HG02763 (cell line): Measurements from ENCODE around the gene UBE2E2.
A peak's percentile ranks its signal among the peaks of the same experiment; 100 is the strongest.

Experiments
- ATAC-seq: cut with Tn5 transposase; IDR thresholded peaks from one replicate; pipeline ENCODE4 v1.9.1; 2021; ENCODE audit warnings: mild to moderate bottlenecking, moderate library complexity; ENCODE audit not compliant: unreplicated experiment

The UBE2E2 gene

DNA sequence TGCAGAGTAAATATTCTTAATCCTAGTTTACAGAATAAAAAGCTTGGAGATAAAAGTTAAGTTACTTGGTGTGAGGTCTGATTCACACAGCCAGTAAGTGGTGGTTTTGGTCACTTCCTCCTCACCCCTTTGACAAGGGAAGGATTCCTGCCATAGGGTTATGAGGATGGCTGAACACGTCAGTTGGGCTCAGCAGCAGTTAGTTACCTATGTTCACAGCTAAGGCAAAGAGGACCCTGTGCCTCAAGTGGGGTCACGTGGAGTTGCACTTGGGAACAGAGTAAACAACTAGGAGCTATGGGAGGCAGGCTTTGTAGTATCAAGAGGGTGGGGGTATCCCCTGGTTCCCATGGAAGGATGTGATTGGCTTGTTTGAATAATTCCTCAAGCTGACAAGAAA, 232.2 kb downstream of the UBE2E2 start:
- ATAC-seq, result no peak

DNA sequence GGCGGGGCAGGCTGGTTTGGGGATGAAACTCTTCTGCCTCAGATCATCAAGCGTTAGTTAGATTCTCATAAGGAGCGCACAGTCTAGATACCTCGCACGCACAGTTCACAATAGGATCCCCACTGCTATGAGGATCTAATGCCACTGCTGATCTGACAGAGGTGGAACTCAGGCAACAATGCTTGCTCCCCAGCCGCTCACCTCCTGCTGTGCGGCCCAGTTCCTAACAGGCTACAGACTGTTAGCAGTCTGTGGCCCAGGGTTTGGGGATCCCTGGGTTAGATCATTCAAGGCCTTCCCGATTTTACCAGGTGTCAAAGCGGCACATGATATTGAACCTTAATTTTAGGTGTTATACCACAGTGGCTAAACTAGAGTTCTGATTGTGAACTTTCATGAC, 232.8 kb downstream of the UBE2E2 start:
- ATAC-seq, result no peak

DNA sequence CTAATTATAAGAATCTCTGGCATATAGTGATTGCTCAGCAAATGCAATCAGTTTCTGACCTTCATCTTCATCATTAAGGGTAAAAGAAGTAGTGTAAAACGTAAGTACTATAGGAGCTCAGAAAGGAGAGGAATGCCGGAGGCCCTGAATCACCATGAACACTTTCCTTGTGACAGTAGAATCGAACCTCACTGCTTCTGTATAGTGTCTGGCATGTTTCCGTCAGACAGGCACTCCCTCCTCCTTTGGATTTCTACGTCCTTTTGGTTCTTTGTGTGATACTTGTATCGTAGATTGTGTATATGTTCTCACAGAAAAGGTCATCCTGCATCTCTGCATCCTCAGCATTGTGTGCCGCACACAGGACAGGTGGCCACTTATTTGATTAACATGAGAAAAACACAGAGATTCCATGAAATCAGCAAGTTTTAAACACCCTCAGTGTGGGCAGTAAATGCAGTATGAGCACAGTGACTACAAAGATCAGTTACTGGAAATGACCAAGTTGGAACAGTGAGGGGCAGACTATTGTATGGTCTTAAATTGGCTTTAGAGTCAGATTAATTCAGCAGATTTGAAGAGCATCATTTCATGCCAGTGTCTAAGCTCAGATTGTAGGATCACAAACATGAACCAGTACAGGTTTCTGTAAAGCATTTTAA, 234.5 kb downstream of the UBE2E2 start:
- ATAC-seq, result no peak

DNA sequence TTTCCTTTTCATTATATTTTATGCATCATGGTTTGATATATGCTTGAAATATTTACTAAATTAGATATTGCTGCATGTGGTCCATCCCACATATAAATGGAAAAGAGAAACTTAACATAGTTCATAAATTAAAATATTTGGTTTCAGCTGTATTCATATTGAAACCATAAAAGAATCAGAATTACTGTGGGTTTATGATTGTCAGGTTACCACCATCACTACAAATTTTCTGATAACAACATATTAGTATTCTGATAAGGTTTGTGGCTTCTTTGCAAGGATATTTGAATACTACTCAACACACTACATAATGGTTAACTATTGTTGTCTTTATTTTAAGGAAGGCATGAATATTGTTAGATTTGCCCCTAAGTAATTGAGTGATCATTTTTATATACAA, 235.5 kb downstream of the UBE2E2 start:
- ATAC-seq, result no peak

DNA sequence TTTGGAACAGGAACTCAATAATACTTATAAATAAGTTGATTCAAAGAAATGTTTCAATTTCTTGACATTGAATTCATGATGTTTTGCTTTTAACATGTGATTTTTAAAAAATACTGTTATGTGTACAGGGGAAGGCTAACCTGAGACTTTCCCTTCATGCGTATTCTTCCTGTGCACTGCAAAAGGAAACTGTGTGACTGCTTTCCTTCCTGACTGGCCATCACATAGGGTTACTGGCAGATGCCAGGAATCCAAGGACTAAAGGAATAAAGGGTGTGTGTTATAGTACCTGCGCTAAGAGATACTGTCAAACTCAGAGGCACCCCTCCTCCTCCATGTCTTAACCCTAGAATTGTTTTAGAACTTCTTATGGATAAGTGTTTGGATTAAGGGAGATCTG, 236.0 kb downstream of the UBE2E2 start:
- no peak for ATAC-seq

DNA sequence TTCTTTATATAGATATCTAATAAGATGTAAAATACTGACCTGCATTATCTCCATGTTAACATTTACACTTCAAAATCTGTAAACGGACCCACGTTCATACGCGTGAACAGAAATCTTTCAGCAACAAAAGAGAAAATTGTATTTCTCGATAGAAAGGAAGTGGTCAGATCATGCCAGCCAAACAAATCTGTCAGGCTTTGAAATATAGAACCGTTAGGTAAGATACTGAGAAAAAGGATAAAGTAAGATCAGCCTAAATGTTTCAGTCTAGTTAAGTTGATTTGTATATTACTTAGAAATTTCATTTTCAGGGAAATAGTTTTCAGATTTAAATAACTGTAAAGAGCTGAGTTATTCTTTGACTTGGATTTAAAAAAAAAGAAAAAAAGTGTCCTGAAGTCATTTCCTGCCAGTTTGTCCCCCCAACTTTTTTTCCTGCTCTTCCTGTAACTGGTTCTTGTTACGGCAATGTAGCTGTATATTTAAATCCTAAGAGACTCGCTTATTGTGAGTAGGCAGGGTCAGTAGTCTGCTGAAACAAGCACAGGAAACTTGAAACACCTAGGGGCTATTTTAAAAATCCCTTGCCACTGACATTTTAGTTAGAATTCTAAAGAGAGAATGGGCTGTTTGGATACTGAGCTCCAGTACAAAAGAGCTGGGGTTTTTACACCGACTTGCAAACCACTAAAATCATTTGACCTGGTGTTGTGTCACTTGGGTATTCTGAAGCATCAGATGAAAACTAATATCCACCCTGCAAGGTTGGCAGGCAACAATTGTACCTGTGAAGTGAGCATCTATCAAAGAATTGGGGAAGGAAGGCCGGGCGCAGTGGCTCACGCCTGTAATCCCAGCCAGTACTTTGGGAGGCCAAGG, 237.5 kb downstream of the UBE2E2 start:
- no peak for ATAC-seq

DNA sequence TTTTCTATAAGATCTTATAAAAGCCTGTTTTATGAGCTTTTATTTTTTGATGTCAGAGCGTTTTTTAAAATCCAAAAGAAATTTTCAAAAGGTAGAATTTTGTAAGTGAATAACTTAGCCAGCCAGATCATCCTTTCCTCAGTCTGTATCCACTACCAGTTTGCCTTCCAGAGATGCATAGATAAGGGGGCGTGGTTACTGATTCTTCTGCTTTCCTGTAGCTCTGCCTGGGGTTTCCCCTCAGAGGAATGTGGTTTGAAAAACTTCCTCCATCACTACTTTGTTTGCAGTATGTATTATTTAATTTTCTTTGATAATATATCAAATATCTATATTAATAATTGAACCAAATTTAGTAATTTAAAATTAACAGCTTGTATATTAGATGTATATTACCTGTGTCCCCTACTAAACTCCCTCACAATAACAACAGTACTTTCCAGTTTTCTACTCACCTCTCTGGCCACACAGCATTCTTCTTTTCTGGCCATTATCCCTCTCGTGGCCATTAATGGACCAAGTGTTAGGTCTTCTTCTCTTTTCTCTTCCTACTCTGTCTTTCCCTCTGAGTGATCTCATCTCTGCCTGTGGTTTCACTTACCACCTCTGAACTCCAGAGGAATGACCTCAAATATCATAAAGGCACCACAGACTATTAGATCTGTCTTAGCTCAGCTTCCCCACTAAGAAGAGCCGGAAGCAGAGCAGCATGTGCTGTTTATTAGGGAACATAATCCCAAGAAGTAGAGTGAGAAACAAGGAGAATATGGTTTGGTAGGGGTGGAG, 239.7 kb downstream of the UBE2E2 start:
- ATAC-seq, result peak; percentile 66

DNA sequence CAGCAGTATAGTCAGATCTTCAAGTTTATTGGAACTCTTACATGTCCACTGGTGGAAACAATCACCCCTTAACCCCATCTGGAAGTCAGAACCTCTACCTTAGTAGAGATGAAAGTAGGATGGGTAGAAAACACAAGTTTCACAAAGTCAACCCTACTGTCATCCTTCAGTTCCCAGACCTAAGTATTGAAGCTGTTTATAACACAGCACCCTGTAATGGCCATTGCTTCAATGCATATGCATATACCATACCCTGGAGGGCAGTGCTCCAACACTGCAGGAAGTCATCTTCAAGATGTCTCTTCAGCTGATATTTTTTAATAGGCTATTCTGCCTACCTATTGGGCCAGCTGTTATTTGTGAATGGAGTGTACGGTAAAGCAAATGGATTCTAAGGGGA, 241.3 kb downstream of the UBE2E2 start:
- ATAC-seq, result no peak

DNA sequence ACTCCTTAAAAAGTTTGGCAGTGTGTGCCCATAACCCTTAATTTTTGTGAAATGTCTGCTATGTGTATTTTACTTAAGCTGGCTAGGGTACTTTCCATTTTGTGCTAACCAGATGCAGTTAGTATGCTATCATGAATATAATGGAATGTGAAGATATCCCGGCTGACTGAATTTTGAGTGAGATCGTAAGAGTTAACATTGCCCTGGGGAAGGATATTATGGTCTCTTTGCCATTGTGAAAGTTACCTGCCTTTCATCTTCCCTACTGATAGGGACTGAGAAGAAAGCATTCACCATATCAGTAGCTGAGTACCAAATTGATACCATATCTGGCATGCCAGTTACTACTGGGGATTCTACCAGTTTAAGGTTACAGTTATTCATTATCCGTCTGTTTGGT, 243.2 kb downstream of the UBE2E2 start:
- no peak for ATAC-seq

DNA sequence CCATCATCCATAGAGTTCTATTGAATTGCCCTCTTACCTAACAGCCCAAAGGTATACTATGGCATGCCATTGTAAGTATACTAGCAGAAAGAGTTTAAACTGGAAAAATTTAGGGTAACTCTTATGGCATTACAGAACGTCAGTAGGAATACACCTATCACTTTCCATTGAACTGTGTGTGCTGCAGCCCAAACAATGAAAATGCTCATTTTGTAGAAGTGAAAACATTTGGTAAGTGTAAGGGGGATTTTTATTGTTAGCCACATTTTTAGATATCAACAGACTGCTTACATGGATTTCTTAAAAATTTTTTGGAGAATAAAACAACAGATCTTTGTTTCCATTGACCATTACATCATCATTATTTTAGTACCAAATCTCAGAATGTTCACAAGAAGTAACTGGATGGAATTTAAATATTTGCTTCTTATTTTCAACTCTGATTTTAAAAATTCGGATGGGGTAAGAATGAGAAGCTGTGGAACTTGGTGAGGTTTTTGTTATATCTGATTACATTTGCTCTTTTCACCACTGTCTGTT, 245.9 kb downstream of the UBE2E2 start:
- ATAC-seq, result no peak

DNA sequence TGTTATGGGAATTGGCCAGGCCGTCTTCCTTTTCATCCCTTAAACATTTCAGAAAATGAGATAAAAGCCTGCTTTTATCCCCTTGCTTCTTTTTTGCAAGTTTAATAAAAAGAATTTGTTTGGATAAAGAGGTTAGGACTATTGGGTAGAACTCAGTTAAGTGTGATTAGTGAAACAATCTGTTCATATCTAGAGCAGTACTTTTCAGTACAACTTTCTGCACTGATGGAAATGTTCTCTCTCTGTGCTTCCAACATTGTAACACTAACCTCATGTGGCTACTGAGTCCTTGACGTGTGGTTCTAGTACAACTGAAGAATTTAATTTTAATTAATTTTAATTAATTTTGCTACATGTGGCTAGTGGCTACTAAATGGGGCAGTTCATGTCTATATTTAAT, 246.9 kb downstream of the UBE2E2 start:
- no peak for ATAC-seq

DNA sequence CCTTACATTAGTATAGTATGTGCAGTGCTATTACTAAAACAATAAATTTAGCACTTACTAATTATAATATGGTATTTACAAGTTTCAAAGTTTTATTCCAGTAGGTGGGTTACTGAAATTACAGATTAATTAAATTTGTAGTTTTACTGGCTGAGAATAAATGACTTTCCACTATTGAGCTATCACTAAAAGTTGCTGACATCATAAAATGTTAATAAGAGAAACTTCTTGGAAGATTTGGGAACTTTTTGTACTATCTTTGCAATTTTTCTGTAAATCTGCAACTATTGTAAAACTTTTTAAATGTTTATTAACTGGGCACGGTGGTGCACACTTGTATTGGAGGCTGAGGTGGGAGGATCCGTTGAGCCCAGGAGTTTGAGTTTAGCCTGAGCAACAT, 247.7 kb downstream of the UBE2E2 start:
- ATAC-seq, result no peak

DNA sequence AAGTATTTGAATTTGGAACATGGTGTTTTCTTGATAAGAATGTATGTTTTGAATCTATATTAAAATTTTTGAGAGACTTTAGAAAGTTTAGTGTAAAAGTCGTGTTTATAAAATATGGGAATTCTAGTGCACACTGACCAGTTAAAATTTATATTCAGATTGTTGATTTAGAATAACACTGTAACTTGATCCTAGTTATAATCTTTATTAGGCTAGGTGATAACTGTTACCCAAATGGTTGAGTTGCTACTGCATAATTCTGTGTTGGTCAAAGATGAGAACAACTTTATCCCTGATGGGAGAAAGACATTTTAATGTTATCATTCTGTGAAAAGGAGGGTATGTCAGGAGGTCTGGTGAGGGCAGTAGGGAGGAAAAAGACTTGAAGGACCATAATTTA, 249.3 kb downstream of the UBE2E2 start:
- no peak for ATAC-seq

DNA sequence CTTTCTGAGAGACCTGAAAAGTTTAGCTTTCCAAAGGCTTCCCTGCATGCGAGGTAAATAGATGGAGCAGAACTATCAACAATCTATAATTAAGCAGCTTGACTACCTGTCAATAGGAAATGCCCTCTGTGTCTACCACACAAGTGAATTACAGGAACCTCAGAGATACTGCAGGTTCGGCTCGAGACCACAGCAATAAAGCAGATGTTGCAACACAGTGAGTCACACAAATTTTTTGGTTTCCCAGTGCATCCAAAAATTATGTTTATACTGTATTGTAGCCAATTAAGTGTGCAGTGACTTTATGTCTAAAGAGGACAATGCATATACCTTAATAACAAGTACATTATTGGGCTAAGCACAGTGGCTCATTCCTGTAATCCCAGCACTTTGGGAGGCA, 252.0 kb downstream of the UBE2E2 start:
- no peak for ATAC-seq

DNA sequence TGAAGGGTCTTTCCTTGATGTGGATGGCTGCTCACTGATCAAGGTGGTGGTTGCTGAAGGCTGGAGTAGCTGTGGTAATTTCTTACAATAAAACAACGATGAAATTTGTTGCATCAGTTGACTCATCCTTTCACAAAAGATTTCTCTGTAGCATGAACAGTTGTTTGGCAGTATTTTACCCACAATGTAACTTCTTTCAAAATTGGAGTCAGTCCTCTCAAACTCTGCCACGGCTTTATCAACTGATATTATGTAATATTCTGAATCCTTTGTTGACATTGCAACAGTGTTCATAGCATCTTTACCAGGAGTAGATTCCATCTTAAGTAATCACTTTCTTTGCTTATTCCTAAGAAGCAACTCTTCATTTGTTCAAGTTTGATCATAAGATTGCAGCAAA, 252.6 kb downstream of the UBE2E2 start:
- ATAC-seq, result no peak

DNA sequence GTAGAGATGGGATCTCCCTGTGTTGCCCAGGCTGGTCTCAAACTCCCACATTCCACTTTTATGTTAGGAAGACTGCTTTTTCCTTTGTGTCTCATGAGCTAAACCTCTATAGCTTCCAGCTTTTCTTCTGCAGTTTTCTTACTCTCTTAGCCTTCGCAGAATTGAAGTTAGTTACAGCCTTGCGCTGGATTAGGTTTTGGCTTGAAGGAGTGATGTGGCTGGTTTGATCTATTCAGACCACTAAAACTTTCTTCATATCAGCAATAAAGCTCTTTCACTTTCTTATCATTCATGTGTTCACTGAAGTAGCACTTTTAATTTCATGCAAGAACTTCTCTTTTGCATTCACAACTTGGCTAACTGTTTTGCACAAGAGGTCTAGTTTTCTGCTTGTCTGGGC, 254.6 kb downstream of the UBE2E2 start:
- no peak for ATAC-seq

DNA sequence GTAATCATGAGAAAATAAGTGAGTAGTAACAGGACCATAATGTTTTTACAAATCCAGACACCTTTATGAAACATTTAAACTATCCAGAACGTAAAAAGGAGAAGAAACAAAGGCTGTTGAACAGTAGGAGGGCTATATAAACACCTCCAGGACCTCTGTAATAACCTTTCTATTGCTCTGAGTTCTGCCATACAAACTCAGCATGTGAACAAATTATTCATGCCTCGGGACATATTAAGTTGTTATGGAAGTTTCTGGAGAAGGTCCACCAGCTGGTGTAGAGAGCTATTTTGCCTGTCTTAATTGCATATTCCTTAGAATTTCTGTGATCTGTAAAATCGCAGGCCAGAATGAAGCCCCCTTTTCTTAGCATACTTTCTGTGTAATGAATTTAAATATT, 256.3 kb downstream of the UBE2E2 start:
- no peak for ATAC-seq

DNA sequence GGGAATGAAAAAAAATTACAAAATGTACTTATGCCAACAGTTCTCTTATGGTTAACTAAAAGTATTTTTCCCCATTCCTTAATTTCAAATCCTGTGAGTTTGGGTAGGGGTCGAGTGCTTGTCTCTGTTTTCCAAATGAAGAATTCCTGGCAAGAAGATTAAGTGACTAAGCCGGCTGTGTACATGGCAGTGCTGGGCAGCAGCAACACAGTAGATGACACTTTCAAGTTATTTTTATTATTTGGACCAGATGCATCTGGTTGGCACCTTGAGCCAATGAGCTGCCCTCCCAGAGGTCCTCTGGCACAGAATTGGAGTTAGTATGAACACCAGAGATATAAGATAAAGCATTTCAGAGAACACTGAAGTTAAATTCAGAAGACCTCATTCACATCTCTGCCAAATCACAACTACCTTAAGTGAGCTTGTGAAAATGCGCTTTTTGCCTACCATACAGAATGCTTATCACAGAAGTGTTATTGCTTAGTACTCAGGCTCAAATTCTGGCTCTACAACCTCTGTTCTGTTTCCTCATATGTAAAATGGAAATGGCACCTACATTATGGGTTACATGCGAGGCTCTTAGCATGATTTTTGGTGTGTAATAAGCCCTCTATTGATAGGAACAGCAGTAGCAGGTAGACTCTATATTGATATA, 256.9 kb downstream of the UBE2E2 start:
- ATAC-seq, result no peak

DNA sequence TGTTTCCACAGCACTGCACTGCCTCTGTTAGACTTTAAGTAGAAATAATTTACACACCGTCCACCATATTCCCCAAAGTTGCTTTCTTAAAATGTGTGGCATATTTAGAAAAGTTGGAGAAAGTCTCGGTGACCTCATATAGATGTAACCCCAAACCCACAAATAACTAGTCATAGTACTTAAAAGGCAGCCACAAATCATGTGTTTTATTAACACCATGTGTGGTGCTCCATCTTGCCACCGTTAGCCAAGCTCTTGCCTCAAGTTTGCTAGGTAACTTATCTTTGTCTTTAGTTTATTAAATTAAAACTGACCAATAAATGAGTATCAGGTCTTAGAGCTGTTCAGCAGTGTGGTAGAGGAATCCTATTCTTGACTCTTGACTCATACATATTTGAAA, 257.9 kb downstream of the UBE2E2 start:
- no peak for ATAC-seq

DNA sequence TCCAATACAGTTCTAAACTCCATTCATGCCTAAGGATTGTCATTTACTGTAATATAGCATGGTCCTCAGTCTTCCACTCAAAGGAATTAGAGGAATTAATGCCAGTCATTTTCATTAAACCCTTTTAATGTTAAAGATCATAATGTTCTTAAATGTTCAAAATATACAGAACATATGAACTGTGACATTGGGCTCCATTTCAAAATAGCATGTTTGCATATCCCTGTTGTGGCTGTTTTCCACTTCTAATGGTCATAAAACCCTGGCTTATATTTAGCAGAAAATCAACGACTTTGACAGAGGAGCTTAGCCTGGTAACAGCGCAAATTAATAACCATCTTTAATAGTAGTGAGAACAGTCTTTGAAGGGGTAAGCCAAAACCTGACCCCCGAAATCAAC, 260.7 kb downstream of the UBE2E2 start:
- ATAC-seq, result no peak

DNA sequence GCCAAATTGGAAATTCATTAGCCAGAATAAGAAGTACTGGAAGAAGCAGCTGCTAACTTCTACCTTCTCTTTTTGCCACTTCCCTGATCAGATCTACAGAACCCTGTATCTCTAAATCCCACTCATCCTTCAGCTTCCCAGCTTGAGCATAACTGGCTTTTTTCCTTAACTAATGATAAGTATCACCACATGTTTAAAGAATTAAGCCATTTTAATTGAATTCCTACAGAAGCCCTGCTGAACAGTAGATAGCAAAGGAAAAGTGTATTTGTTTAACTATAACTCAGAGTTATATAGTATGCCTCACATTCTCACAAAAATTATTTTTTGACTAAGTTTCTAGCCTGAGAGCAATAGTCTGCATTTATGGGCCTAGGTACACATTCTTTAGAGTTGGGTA, 262.4 kb downstream of the UBE2E2 start:
- ATAC-seq, result no peak
